Measurements from ENCODE around the gene RNF150. TPM values are rescaled to one million over a fixed set of nuclear protein-coding genes. Genes with fewer than 3 reads are reported as not detected.

The RNF150 gene
- total RNA-seq, 1 experiment from 2014 or later, result 4.4 TPM

DNA sequence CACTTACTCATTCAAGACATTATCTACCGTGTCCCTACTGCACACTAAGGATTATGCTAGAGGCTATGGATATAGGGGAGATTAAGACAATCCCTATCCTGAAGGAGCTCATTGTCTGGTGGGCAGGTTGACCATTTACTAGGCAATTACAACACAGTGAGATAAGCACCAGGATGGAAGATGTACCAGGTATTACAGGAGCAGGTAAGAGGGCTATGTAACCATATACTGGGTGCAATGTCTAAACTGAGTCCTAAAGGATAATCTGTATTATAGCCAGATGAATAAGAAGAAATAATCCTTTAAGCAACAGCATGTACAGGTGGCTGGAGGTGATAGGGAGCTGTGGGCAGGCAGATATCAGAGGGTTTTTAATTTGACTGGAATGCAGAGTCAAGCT lies 263.8 kb downstream of the RNF150 start:
- H3K27ac Mint-ChIP-seq, result no peak overlapping the region
- Histone ChIP-seq H2BK5ac (ENCODE audit: insufficient read length, low read length) (no peak overlapping the region), H4K91ac (ENCODE audit: insufficient read length, low read depth, low read length) (no peak overlapping the region), H3K27me3 (ENCODE audit: insufficient read depth, low read length) (no peaks in the 10 kb centered on the region), H3K4ac (ENCODE audit: low read depth, low read length) (no peak overlapping the region), H2AFZ (ENCODE audit: low read length) (no peak overlapping the region), H4K20me1 (ENCODE audit: control insufficient read depth, insufficient read depth, insufficient read length) (no peaks in the 10 kb centered on the region), H2BK20ac (ENCODE audit: low read depth, low read length, poor library complexity, severe bottlenecking) (no peak overlapping the region), H3K27ac (ENCODE audit: insufficient read length, low read depth, low read length) (no peak overlapping the region), H4K8ac (replicated peaks; ENCODE audit: insufficient read length, low read depth, low read length) (no peak overlapping the region), H3K23me2 (ENCODE audit: insufficient read length, low read depth, low read length, poor library complexity, severe bottlenecking) (no peaks in the 10 kb centered on the region), H2BK12ac (ENCODE audit: insufficient read length, low read depth, low read length) (no peak overlapping the region), H2AK5ac (ENCODE audit: insufficient read length, low read length) (no peak overlapping the region), H2BK15ac (ENCODE audit: low read depth, low read length) (no peak overlapping the region), H3K79me2 (ENCODE audit: insufficient read depth, low read length) (no peaks in the 10 kb centered on the region), H3K56ac (ENCODE audit: insufficient read length, low read depth, low read length) (no peak overlapping the region), H3K9me3 (ENCODE audit: control insufficient read depth, low read depth, low read length) (no peaks in the 10 kb centered on the region), H3K18ac (ENCODE audit: insufficient read length, low read depth, low read length) (no peak overlapping the region), H3K79me1 (ENCODE audit: insufficient read depth, low read depth, low read length, poor library complexity, severe bottlenecking) (no peaks in the 10 kb centered on the region), H2BK120ac (ENCODE audit: low read depth, low read length, poor library complexity, severe bottlenecking) (no peak overlapping the region), H3K14ac (ENCODE audit: insufficient read depth, low read length) (no peak overlapping the region), H3K9ac (ENCODE audit: extremely low read depth, insufficient read length, low read length) (no peak overlapping the region), H3K4me1 (ENCODE audit: insufficient read depth, low read length) (no peaks in the 10 kb centered on the region), H3K4me2 (ENCODE audit: insufficient read depth, insufficient read length, low read length) (no peak overlapping the region), H3K23ac (ENCODE audit: insufficient read length, low read depth, low read length) (no peak overlapping the region), H4K5ac (ENCODE audit: insufficient read length, low read depth, low read length) (no peak overlapping the region), H3T11ph (ENCODE audit: low read length) (no peak overlapping the region)
- TF ChIP-seq, protein P1, sequence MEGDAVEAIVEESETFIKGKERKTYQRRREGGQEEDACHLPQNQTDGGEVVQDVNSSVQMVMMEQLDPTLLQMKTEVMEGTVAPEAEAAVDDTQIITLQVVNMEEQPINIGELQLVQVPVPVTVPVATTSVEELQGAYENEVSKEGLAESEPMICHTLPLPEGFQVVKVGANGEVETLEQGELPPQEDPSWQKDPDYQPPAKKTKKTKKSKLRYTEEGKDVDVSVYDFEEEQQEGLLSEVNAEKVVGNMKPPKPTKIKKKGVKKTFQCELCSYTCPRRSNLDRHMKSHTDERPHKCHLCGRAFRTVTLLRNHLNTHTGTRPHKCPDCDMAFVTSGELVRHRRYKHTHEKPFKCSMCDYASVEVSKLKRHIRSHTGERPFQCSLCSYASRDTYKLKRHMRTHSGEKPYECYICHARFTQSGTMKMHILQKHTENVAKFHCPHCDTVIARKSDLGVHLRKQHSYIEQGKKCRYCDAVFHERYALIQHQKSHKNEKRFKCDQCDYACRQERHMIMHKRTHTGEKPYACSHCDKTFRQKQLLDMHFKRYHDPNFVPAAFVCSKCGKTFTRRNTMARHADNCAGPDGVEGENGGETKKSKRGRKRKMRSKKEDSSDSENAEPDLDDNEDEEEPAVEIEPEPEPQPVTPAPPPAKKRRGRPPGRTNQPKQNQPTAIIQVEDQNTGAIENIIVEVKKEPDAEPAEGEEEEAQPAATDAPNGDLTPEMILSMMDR (conservative IDR thresholded peaks at IDR 0.05), result no peak
- no CpG with 5 or more reads among the region's 1 CpG for WGBS (ENCODE audit: extremely low coverage, insufficient read length, low lambda C conversion rate)
- DNase-seq, result no peak
- H3K9me3 Mint-ChIP-seq, result no peaks in the 10 kb centered on the region
- no peaks in the 10 kb centered on the region for H3K4me1 Mint-ChIP-seq
- H3K36me3 Mint-ChIP-seq (ENCODE audit: insufficient read depth in 1 of 3, low read depth in 3 of 3), result no peaks in the 10 kb centered on the region
- H3K27me3 Mint-ChIP-seq (ENCODE audit: low read depth), result no peaks in the 10 kb centered on the region
- H3K4me3 Mint-ChIP-seq, result no peak overlapping the region
